AG08395 (cell line): ENCODE measurements around the gene SLC25A43.
A peak's percentile ranks its signal among the peaks of the same experiment; 100 is the strongest.

Experiments used
- DNase-seq: peaks from one replicate; pipeline ENCODE4 v3.0.0; 2012; ENCODE audit warnings: mixed read lengths, low spot score

Gene SLC25A43

GRCh38 chrX:119500061-119500800 is 101.1 kb downstream of the SLC25A43 start:
- DNase-seq: no peak

- no peak for DNase-seq
Measured at GRCh38 chrX:119501511-119502148, 102.5 kb downstream of the SLC25A43 start.

- peak; percentile 24 for DNase-seq
Measured at GRCh38 chrX:119502727-119503483, 103.8 kb downstream of the SLC25A43 start.

GRCh38 chrX:119503484-119503861 is 104.3 kb downstream of the SLC25A43 start:
- DNase-seq: peak; percentile 89
